Esophagus (tissue), 2 donors: Measurements from ENCODE around the gene SLC26A1. TPM values are rescaled to one million over a fixed set of nuclear protein-coding genes. Genes with fewer than 3 reads are reported as not detected.

Experiments
- H3K27ac ChIP-seq, 2 donors: one replicate each; pipeline ENCODE4 v1.5.1; 2013; ENCODE audit warnings: low read depth in 2 of 2, mild to moderate bottlenecking in 2 of 2, inconsistent platforms in 1 of 2, low read length in 1 of 2, moderate library complexity in 1 of 2
- H3K27me3 ChIP-seq, 2 donors: one replicate each; pipeline ENCODE4 v1.6.1; 2013; ENCODE audit warnings: low read length in 2 of 2, control low read depth in 1 of 2, mild to moderate bottlenecking in 1 of 2; ENCODE audit not compliant: insufficient read depth in 2 of 2, control insufficient read depth in 1 of 2
- H3K36me3 ChIP-seq, 2 donors: one replicate each; pipeline ENCODE4 v1.6.1; 2013; ENCODE audit warnings: low read length in 1 of 2; ENCODE audit not compliant: control insufficient read depth in 2 of 2, insufficient read depth in 2 of 2
- H3K4me1 ChIP-seq, 2 donors: one replicate each; pipeline ENCODE4 v1.6.1; 2013; ENCODE audit warnings: low read length in 1 of 2; ENCODE audit not compliant: control insufficient read depth in 2 of 2, insufficient read depth in 2 of 2
- H3K4me3 ChIP-seq, 2 donors: one replicate each; pipeline ENCODE4 v1.5.1; 2013; ENCODE audit warnings: low read length in 2 of 2, mild to moderate bottlenecking in 2 of 2, low read depth in 1 of 2, moderate library complexity in 1 of 2
- H3K9me3 ChIP-seq, 2 donors: one replicate each; pipeline ENCODE4 v1.6.1; 2013; ENCODE audit warnings: mild to moderate bottlenecking in 2 of 2, low read depth in 1 of 2, low read length in 1 of 2, moderate library complexity in 1 of 2; ENCODE audit not compliant: control insufficient read depth in 2 of 2, insufficient read depth in 1 of 2
- WGBS, 2 donors: extraction: QIAGEN DNeasy Blood & Tissue Kit; methylation state at CpG; one replicate each; pipeline ENCODE4 v1.1.7; 2013; 5-methylcytosine and 5-hydroxymethylcytosine counted together
- polyA plus RNA-seq, 2 donors: library from polyadenylated mRNA; stranded (reverse); fragments of 200-250 nt; gene quantifications; one replicate each; pipeline ENCODE4 v1.2.3, GENCODE V29; 2013
- donor health status: healthy with polysubstance abuse.
- donor health status: Bipolar disorder and iron deficiency.

Gene SLC26A1
- polyA plus RNA-seq, 2 donors = 0.09 to 0.49 TPM

GRCh38 chr4:956531-957230 is 36.5 kb downstream of the SLC26A1 start:
- 79 to 81% methylated on average over 13 to 14 of the region's 14 CpGs for WGBS, 2 donors
- H3K36me3 ChIP-seq = peaks cover 5 to 33% of the 10 kb centered on the region in 2 donors
- no peak overlapping the region for H3K4me3 ChIP-seq
- H3K27ac ChIP-seq = no peak overlapping the region
- H3K4me1 ChIP-seq = peaks cover 0 to 7% of the 10 kb centered on the region in 2 donors
- no peaks in the 10 kb centered on the region for H3K27me3 ChIP-seq
- no peaks in the 10 kb centered on the region for H3K9me3 ChIP-seq

DNA sequence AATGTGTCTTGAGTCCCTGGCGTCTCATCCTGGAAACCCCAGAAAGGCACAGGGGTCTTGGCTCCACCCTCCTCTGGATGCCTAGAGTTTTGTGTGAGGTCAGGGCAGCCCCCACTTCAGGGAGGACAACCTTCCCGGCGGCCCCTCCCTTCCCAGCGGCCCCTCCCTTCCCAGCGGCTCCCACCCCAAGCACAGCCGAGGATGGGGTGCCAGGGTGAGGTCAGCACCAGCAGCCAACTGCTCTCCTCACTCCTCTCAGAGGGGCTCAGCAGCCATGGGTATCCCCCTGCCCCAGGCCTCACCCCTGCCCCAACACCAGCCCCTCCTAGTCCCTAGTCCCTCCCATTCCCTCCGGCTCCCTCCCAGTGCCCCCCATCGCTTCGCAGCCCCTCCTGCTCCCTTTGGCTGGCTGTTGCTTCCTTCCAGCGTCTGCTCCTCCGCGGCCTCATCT is 37.2 kb downstream of the SLC26A1 start:
- Histone ChIP-seq H3K36me3 (peaks cover 5 to 39% of the 10 kb centered on the region in 2 donors), H3K9me3 (no peaks in the 10 kb centered on the region), H3K4me3 (no peak overlapping the region), H3K27me3 (no peaks in the 10 kb centered on the region), H3K27ac (no peak overlapping the region), H3K4me1 (peaks cover 0 to 1% of the 10 kb centered on the region in 2 donors)
- WGBS, 2 donors = 80 to 86% methylated on average over 12 of the region's 12 CpGs

DNA sequence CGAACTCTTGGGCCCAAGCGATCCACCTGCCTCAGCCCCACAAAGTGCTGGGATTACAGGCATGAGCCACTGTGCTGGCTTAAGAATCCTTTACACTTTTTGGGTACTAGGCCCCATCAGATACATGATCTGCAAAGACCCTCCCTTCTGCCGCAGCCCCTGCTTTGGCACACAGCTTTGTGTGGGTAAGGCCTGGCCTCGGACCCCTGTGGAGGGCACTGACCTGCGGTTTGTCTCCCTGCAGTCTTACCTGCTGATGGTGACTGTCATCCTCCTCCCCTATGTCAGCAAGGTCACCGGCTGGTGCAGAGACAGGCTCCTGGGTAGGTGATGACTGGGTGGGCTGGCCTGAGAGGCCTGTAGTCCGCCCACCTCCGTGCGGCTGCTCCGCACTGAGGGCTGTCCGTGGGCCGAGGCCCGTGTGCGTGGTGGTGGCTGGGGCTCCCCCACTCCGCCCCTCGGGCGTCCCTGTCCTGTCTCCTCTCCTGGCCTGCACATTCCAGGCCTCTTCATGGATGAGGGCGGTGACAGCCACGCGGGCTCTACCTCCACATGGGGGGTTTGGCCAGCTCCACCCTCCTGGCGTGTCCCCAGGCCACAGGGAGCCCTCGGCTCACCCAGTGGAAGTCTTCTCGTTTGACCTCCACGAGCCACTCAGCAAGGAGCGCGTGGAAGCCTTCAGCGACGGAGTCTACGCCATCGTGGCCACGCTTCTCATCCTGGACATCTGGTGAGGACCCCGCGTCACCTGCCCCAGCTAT is 37.9 kb downstream of the SLC26A1 start:
- Histone ChIP-seq H3K4me3 (no peak overlapping the region), H3K36me3 (peaks cover 5 to 35% of the 10 kb centered on the region in 2 donors)

GRCh38 chr4:954211-955020 is 38.8 kb downstream of the SLC26A1 start:
- Histone ChIP-seq H3K4me1 (no peaks in the 10 kb centered on the region), H3K36me3 (peaks cover 5 to 31% of the 10 kb centered on the region in 2 donors), H3K9me3 (no peaks in the 10 kb centered on the region), H3K27me3 (no peaks in the 10 kb centered on the region), H3K4me3 (no peak overlapping the region), H3K27ac (no peak overlapping the region)
- WGBS, 2 donors = 93 to 94% methylated on average over 17 of the region's 17 CpGs

More for the DNA sequence above, 37.9 kb downstream of the SLC26A1 start:
- no peak overlapping the region for H3K27ac ChIP-seq
- H3K9me3 ChIP-seq = no peaks in the 10 kb centered on the region
- 93 to 94% methylated on average over 33 of the region's 33 CpGs for WGBS, 2 donors
- no peaks in the 10 kb centered on the region for H3K27me3 ChIP-seq
- no peaks in the 10 kb centered on the region for H3K4me1 ChIP-seq

DNA sequence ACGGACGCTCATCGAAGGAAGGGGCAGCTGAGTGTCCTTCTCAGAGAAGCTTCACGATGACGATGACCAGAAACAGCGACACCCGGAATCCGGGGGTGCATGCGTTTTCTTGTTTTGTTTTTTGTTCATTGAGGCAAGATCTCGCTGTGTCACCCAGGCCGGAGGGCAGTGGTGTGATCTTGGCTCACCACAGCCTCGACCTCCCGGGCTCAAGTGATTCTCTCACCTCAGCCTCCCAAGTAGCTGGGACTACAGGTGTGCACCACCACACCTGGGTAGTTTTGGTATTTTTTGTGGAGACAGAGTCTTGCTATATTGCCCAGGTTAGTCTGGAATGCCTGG is 39.7 kb downstream of the SLC26A1 start:
- WGBS, 2 donors = 97 to 98% methylated on average over 13 of the region's 13 CpGs
- no peak overlapping the region for H3K27ac ChIP-seq
- H3K36me3 ChIP-seq = peaks cover 4 to 26% of the 10 kb centered on the region in 2 donors
- H3K9me3 ChIP-seq = peaks cover 0 to 1% of the 10 kb centered on the region in 2 donors
- H3K4me1 ChIP-seq = no peaks in the 10 kb centered on the region
- H3K4me3 ChIP-seq = no peak overlapping the region
- H3K27me3 ChIP-seq = no peaks in the 10 kb centered on the region

DNA sequence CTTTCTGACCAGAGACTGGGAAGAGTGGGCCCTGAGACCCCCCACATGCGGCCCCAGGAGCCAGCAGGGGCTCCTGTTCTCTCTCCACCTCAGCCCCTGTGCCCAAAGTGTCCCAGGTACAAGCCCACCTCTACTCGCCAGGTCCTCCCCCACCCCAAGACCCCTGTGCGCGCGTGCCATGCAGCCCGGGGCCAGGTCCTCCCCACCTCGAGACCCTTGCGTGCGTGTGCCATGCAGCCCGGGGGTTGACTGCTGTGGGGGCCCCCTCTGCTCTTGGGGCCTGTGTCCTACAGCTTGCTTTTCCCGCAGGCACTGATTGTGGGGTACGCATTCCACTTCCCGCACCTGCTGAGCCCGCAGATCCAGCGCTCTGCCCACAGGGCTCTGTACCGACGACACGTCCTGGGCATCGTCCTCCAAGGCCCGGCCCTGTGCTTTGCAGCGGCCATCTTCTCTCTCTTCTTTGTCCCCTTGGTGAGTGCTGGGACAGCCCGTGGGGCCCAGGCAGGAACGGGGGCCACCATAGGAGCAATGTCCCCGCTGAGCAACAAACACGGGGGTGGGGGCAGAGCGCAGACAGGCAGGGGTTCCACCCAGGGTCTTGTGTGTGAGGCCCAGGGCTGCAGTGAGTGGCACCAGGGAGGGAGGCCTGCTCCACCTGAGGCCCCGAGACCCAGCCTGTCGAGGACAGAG is 40.2 kb downstream of the SLC26A1 start:
- Histone ChIP-seq H3K4me3 (no peak overlapping the region), H3K27ac (no peak overlapping the region), H3K36me3 (peaks cover under 1 to 21% of the 10 kb centered on the region in 2 donors), H3K4me1 (no peaks in the 10 kb centered on the region), H3K27me3 (no peaks in the 10 kb centered on the region), H3K9me3 (peaks cover 0 to 2% of the 10 kb centered on the region in 2 donors)
- WGBS, 2 donors = 95% methylated on average over 28 of the region's 28 CpGs

GRCh38 chr4:951594-952468 is 41.4 kb downstream of the SLC26A1 start:
- WGBS, 2 donors = 86 to 90% methylated on average over 23 of the region's 23 CpGs
- Histone ChIP-seq H3K27me3 (no peaks in the 10 kb centered on the region), H3K27ac (no peak overlapping the region), H3K36me3 (peaks cover 0 to 14% of the 10 kb centered on the region in 2 donors), H3K4me3 (no peak overlapping the region), H3K9me3 (peaks cover 0 to 2% of the 10 kb centered on the region in 2 donors), H3K4me1 (no peaks in the 10 kb centered on the region)

- Histone ChIP-seq H3K4me1 (no peaks in the 10 kb centered on the region), H3K4me3 (no peak overlapping the region), H3K27me3 (no peaks in the 10 kb centered on the region), H3K27ac (no peak overlapping the region), H3K9me3 (peaks cover 0 to 2% of the 10 kb centered on the region in 2 donors), H3K36me3 (peaks cover 0 to 14% of the 10 kb centered on the region in 2 donors)
- WGBS, 2 donors = 78 to 79% methylated on average over 7 of the region's 7 CpGs
These were observed 42.0 kb downstream of the SLC26A1 start for GRCh38 chr4:951186-951585.
